NCI-H345 treated with DMSO at 0.1 percent for 48 hours (cell line): ENCODE data around the gene KHNYN.
A peak's percentile ranks its signal among the peaks of the same experiment; 100 is the strongest.
"Not testable (repeated sequence)": the region's sequence is repeated elsewhere in the genome, so short reads cannot be mapped to it uniquely, and the experiment has no call there.

ENCODE experiments used
- DNase-seq: peaks from one replicate; lab custom pipeline; 2025; ENCODE audit not compliant: unreplicated experiment; lab: John Stamatoyannopoulos, UW

The KHNYN gene

GRCh38 chr14:24429395-24430142 is at the start of gene KHNYN, which contains the start of gene CBLN3:
Gene KHNYN, plus strand, starts transcription at chr14:24429954. Its CDS starts 777 bp downstream, at chr14:24430731.
Gene CBLN3, minus strand, starts transcription at chr14:24429668. Its CDS starts 614 bp downstream, at chr14:24429054.
- no peak for DNase-seq

- DNase-seq, result no peak
Measured at GRCh38 chr14:24381363-24382063, 48.2 kb upstream of the KHNYN start.

GRCh38 chr14:24382064-24382371 is 47.7 kb upstream of the KHNYN start:
- DNase-seq, result no peak

GRCh38 chr14:24384169-24384568 is 45.6 kb upstream of the KHNYN start:
- no peak for DNase-seq

GRCh38 chr14:24385524-24385923 is 44.2 kb upstream of the KHNYN start:
- no peak for DNase-seq

GRCh38 chr14:24387009-24387345 is 42.8 kb upstream of the KHNYN start:
- no peak for DNase-seq

- DNase-seq, result not testable (repeated sequence)
Measured at GRCh38 chr14:24387579-24387978, 42.2 kb upstream of the KHNYN start.

- no peak for DNase-seq
Measured at GRCh38 chr14:24388474-24389179, 41.1 kb upstream of the KHNYN start.

- DNase-seq, result no peak
Measured at GRCh38 chr14:24389226-24389848, 40.4 kb upstream of the KHNYN start.

- no peak for DNase-seq
Measured at GRCh38 chr14:24390701-24391468, 38.9 kb upstream of the KHNYN start.

GRCh38 chr14:24392325-24393091 is 37.2 kb upstream of the KHNYN start:
- peak; percentile 36 for DNase-seq

GRCh38 chr14:24394275-24394674 is 35.5 kb upstream of the KHNYN start:
- no peak for DNase-seq

- no peak for DNase-seq
Measured at GRCh38 chr14:24395609-24396582, 33.9 kb upstream of the KHNYN start.

- DNase-seq, result no peak
Measured at GRCh38 chr14:24397639-24398292, 32.0 kb upstream of the KHNYN start.

GRCh38 chr14:24398293-24398652 is 31.5 kb upstream of the KHNYN start:
- no peak for DNase-seq

- peak; percentile 7 for DNase-seq
Measured at GRCh38 chr14:24398653-24399446, 30.9 kb upstream of the KHNYN start, which contains the start of gene NYNRIN. Gene NYNRIN, plus strand, starts transcription at chr14:24399003. Its CDS starts 244 bp downstream, at chr14:24399247.

- no peak for DNase-seq
Measured at GRCh38 chr14:24399447-24399822, 30.3 kb upstream of the KHNYN start.
